ENCODE results near the gene CCSER1.

CCSER1 gene

GRCh38 chr4:90198086-90198847, 71.1 kb downstream of the CCSER1 start:
- DNase-seq: no peak

- DNase-seq: no peak
These were observed 80.8 kb downstream of the CCSER1 start for GRCh38 chr4:90207887-90208454.

- DNase-seq: no peak
These were observed 82.7 kb downstream of the CCSER1 start for GRCh38 chr4:90209922-90210321.

GRCh38 chr4:90211174-90211573, 84.0 kb downstream of the CCSER1 start:
- DNase-seq: no peak

- DNase-seq: no peak
These were observed 88.1 kb downstream of the CCSER1 start for GRCh38 chr4:90215286-90215685.

- DNase-seq: no peak
These were observed 92.6 kb downstream of the CCSER1 start for GRCh38 chr4:90219822-90220221.

GRCh38 chr4:90220459-90220858, 93.3 kb downstream of the CCSER1 start:
- DNase-seq: peak in 1 of 2 experiments; percentile 48

GRCh38 chr4:90226734-90227133, 99.5 kb downstream of the CCSER1 start:
- no peak for DNase-seq

- no peak for DNase-seq
These were observed 100.0 kb downstream of the CCSER1 start for GRCh38 chr4:90227177-90227576.

- DNase-seq: peak; percentile 70 to 91
These were observed 107.8 kb downstream of the CCSER1 start for GRCh38 chr4:90234916-90235547.

- DNase-seq: no peak
These were observed 110.7 kb downstream of the CCSER1 start for GRCh38 chr4:90237751-90238530.

- no peak for DNase-seq
These were observed 113.1 kb downstream of the CCSER1 start for GRCh38 chr4:90240333-90240732.

GRCh38 chr4:90241008-90241407, 113.8 kb downstream of the CCSER1 start:
- no peak for DNase-seq

GRCh38 chr4:90245837-90246236, 118.6 kb downstream of the CCSER1 start:
- DNase-seq: no peak

GRCh38 chr4:90246816-90247215, 119.6 kb downstream of the CCSER1 start:
- DNase-seq: no peak

- DNase-seq: no peak
These were observed 127.2 kb downstream of the CCSER1 start for GRCh38 chr4:90254357-90254756.

GRCh38 chr4:90274175-90274574, 147.0 kb downstream of the CCSER1 start:
- no peak for DNase-seq

- no peak for DNase-seq
These were observed 153.8 kb downstream of the CCSER1 start for GRCh38 chr4:90280954-90281353.

- DNase-seq: no peak
These were observed 154.6 kb downstream of the CCSER1 start for GRCh38 chr4:90281541-90282355.

GRCh38 chr4:90290345-90290744, 163.2 kb downstream of the CCSER1 start:
- no peak for DNase-seq

GRCh38 chr4:90292438-90292837, 165.2 kb downstream of the CCSER1 start:
- DNase-seq: peak in 1 of 2 experiments; percentile 34

GRCh38 chr4:90293320-90293719, 166.1 kb downstream of the CCSER1 start:
- peak in 1 of 2 experiments; percentile 18 for DNase-seq
